LNCAP (cell line): ENCODE results near the gene NR1H3.

ENCODE experiments used
- TF ChIP-seq, protein P1 (sequence below): fragments of 450-650 bp; IDR thresholded peaks from 2 replicates; pipeline ENCODE4 v1.5.1; 2017; ENCODE audit warnings: mild to moderate bottlenecking

Gene NR1H3

DNA sequence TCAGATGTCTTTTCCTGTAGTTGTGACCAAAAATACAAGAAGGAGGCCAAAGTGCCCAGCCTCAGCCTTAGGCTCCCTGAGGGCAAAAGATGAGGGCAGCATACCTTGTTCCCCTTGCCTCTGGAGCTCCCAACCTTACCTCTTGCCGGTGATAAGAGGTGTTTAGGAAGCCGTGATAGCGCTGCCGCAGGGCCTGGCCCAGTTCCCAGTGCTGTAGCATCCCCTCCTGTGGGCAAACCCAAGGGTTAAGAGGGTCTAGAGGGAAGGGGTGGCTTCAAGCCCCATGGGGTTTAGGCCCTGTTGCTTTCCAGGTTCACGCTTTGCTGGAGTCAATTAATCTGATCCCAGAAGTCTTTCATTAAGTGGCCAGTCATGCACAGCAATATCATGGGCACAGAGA lies 10.3 kb upstream of the NR1H3 start:
- TF ChIP-seq, protein P1, sequence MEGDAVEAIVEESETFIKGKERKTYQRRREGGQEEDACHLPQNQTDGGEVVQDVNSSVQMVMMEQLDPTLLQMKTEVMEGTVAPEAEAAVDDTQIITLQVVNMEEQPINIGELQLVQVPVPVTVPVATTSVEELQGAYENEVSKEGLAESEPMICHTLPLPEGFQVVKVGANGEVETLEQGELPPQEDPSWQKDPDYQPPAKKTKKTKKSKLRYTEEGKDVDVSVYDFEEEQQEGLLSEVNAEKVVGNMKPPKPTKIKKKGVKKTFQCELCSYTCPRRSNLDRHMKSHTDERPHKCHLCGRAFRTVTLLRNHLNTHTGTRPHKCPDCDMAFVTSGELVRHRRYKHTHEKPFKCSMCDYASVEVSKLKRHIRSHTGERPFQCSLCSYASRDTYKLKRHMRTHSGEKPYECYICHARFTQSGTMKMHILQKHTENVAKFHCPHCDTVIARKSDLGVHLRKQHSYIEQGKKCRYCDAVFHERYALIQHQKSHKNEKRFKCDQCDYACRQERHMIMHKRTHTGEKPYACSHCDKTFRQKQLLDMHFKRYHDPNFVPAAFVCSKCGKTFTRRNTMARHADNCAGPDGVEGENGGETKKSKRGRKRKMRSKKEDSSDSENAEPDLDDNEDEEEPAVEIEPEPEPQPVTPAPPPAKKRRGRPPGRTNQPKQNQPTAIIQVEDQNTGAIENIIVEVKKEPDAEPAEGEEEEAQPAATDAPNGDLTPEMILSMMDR: no peak

DNA sequence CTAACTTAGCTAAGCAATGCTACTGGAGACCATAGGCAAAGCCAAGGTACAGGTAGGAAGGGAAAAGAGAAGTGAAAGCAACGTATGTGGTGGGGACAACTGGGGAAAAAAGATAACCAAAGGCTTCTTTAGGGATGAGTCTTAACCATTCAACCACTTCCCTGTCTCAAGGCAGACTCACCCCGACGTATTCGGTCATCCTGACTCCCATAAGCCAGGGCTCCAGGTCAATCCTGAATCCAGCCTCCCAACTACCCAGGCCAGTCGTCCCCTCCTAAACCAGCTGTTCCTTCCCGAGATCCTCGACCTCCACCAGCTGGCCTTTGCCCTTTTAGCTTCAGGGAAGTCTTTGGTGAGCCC lies 9.5 kb upstream of the NR1H3 start:
- TF ChIP-seq, protein P1: no peak

DNA sequence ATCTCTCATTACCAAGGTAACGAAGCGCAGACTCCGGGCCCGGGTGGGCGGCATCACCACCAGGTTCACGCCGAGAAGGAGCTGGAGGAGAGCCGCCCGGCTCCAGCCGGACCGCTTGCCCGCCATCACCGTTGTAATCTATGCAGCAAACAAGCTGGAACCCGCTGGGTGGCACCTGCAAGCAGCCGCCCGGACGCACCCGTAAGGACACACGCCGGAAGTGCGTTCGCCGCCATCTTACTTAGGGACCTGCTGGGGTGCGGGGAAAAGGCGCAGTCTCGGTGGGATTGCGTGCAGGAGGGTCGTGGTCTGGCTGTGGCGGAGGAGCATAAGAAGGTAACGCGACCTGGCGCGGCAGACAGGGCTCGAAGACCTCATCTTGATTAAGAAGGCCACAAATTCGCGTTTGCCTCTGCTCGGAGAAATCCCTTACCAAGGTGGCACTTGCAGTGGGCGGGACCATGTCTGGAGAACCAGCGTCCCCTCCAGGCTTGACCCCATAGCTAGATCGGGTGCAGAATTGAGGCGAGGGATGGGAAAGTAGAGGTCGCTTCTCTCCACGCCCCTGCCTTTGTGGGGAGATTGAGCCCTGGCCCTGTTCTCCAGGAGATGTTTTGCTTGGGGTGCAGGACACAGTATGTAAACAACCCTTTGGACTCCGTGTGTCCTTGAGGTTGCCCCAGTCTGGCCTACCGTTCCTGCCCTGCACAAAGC lies 9.0 kb upstream of the NR1H3 start, which contains the start of gene ACP2:
Gene ACP2 (minus strand): TSS at position 151 of the 714 bp plus-strand sequence. CDS start 25 bp downstream, at position 126.
- TF ChIP-seq, protein P1: peak; percentile 36

DNA sequence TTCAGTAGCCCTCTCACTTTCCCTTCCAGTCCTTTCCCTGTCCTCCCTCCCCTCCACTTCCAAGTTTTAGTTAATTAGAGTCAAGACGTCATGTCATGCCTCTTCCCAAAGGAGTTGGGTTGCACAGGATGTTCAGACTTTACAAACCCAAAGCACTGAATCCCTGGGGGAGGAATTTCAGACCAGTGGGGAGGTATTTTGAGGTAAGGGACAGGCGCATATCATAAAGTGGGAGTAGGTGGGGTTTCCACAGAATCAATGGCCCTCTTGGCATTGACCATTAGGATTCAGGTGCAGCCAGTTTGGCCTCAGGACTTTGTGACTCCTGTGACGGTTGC lies 8.4 kb upstream of the NR1H3 start:
- TF ChIP-seq, protein P1: no peak

DNA sequence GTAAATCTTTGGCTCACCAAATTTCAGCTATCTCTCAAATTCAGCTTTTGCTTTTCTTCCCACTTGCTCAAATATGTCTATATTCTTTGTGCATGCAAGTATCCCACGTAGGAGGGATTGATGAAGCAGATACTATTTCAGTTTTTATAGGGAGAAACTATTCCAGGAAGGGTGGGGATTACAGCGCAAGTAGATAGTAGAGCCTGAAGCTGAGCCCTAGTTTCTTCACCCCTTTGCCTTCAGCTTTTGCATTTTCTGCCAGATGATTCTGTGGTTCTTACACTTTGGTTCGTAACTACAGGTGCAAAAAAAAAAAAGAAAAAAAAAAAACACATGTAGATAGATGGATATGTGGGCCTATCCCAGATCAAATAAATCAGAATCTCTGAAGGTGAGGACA lies 6.0 kb upstream of the NR1H3 start:
- TF ChIP-seq, protein P1: no peak

DNA sequence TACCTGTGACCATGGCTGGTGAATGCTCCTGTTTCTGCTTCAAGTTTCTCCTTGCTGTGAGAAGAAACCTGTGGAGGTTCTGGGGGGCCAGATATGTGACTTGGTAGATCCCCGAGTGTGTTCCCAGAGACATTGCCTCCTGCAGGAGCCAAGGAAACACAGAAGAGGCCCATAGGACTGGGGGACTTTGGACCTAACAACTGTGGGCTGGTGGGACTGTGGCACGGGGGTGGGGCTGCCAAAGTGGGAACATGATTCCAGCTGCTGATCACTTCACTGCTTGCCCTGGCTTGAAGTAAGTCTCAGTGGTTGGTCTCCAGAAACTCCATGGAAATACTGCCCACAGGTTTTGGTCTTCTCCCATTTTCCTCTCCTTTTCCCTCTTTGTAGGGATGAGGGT lies 4.1 kb upstream of the NR1H3 start:
- TF ChIP-seq, protein P1: no peak

DNA sequence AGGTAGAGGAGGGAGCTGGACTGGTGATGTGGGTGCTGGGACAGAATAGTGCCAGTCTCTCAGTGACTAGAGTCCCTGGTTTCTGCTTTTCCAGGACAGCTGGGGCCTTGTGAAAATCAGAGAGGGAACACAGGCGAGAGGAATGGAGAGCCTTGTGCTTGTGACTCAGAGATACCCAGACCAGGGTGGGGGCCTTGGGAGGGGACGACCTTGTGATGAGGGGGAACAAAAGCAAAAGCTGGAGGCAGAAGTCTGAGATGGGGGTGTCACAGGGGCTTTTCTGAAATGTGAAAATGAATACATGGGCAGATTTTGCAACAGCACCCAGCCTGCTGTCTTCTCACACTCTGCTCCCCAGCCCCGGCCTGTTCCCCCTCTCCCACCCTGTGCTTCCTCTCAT lies 3.4 kb upstream of the NR1H3 start:
- TF ChIP-seq, protein P1: no peak

DNA sequence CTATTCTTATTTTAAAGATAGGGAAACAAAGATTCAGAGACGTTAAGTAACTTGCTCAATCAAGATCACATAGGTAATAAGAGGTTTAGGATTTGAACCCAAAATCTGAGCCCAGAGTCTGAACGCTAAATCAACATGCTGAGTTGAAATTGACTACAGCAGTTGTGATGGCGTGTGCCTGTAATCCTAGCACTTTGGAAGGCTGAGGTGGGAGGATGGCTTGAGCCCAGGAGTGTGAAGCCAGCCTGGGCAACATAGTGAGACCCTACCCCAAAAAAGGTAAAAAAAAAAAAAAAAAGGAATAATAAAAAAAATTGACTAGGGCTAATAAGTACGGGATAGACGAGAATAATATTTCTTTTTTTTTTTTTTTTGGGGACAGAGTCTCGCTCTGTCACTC lies 1.4 kb upstream of the NR1H3 start:
- TF ChIP-seq, protein P1: no peak
